Transverse colon (tissue), 4 donors: ENCODE measurements around the gene RPTOR. TPM values are rescaled to one million over a fixed set of nuclear protein-coding genes. Genes with fewer than 3 reads are reported as not detected.

Source experiments
- DNase-seq: peaks from one replicate; pipeline ENCODE4 v3.0.0-alpha.2; 2019
- H3K27ac ChIP-seq, 4 donors: fragments of 200-600 bp; sonication (generic); 2 replicates each; pipeline ENCODE4 v1.5.1; 2016 to 2018; ENCODE audit warnings: inconsistent platforms in 4 of 4
- H3K27me3 ChIP-seq: fragments of 200-600 bp; sonication (generic); 2 replicates; pipeline ENCODE4 v1.5.1; 2017; ENCODE audit warnings: inconsistent platforms
- H3K36me3 ChIP-seq, 4 donors: fragments of 200-600 bp; sonication (generic); 2 replicates each; pipeline ENCODE4 v1.5.1; 2017 to 2019; ENCODE audit warnings: inconsistent platforms in 4 of 4
- H3K4me1 ChIP-seq, 4 donors: fragments of 200-600 bp; sonication (generic); 2 replicates each; pipeline ENCODE4 v1.5.1; 2017 to 2020; ENCODE audit warnings: inconsistent platforms in 4 of 4
- H3K4me3 ChIP-seq, 4 donors: fragments of 200-600 bp; sonication (generic); 1 replicate in 1 of 4; 2 replicates in 3 of 4; pipeline versions ENCODE4 v1.5.1 to v1.6.1; 2017 to 2019; ENCODE audit warnings: inconsistent platforms in 4 of 4
- H3K9me3 ChIP-seq, 2 donors: fragments of 200-600 bp; sonication (generic); 2 replicates each; pipeline ENCODE4 v1.5.1; 2017 to 2019; ENCODE audit warnings: inconsistent platforms in 2 of 2
- CTCF ChIP-seq, 5 experiments: fragments of 200-600 bp in 3 of 5; fragments of 450-650 bp in 2 of 5; sonication (generic) in 3 of 5; IDR thresholded peaks; 1 replicate in 2 of 5; 2 replicates in 3 of 5; pipeline ENCODE4 v1.5.1; 2016 to 2017; ENCODE audit warnings: antibody characterized with exemption in 5 of 5, inconsistent platforms in 3 of 5, mild to moderate bottlenecking in 2 of 5, moderate library complexity in 1 of 5
- EP300 ChIP-seq: sonication (generic); formaldehyde crosslinking; IDR thresholded peaks from one replicate; pipeline ENCODE4 v1.6.1; 2017; ENCODE audit warnings: antibody characterized with exemption, low read depth
- POLR2A ChIP-seq: fragments of 450-650 bp; IDR thresholded peaks from one replicate; pipeline ENCODE4 v1.6.1; 2016; ENCODE audit warnings: antibody characterized with exemption, mild to moderate bottlenecking, moderate library complexity
- POLR2AphosphoS5 ChIP-seq, 3 donors: sonication (generic); formaldehyde crosslinking; IDR thresholded peaks; one replicate each; pipeline ENCODE4 v1.6.1; 2016; ENCODE audit warnings: antibody characterized with exemption in 3 of 3
- WGBS, 2 donors: methylation state at CpG; one replicate each; pipeline ENCODE4 v1.1.5; 2018; ENCODE audit warnings: low coverage in 1 of 2; 5-methylcytosine and 5-hydroxymethylcytosine counted together
- in situ Hi-C, 4 donors: fragments of 200-750 bp; cut with MboI; loops; one replicate each; pipeline versions ENCODE4 v1.15.0 to v1.15.1; 2017; ENCODE audit warnings: low sequenced_read_pairs in 3 of 4, low pct_ligation_motif_present in 1 of 4, low pct_unique_long_range_greater_than_20kb in 1 of 4
- intact Hi-C: fragments of 100-400 bp; cut with DNase I; formaldehyde crosslinking; loops from one replicate; pipeline ENCODE4 v1.15.1; 2023; ENCODE audit warnings: low total_unique reads
- total RNA-seq, 4 donors: library from RNA; depleted of rRNA; stranded (reverse); fragments of >200 nt; gene quantifications; one replicate each; pipeline ENCODE4 v1.1.0, GENCODE V29; 2016

Gene RPTOR
- total RNA-seq, 4 donors from 2014 or later, result 28.9 to 79.3 (median 48.0) TPM

- no peak for DNase-seq
- intact Hi-C loops (no loop called here), in situ Hi-C loops (no loop called here)
- Histone ChIP-seq H3K9me3 (no peaks in the 10 kb centered on the region), H3K4me1 (peaks cover 0 to 19% (median 3%) of the 10 kb centered on the region in 4 donors), H3K4me3 (no peak overlapping the region), H3K27me3 (no peaks in the 10 kb centered on the region), H3K36me3 (peaks cover 0 to 10% (median 0%) of the 10 kb centered on the region in 4 donors), H3K27ac (peak overlapping the region in 2 of 4 donors; percentile 25 to 76)
- WGBS, 2 donors, result 77 to 82% methylated on average over 3 to 6 of the region's 6 CpGs
- TF ChIP-seq POLR2AphosphoS5 (IDR thresholded peaks at IDR 0.05) (no peak), CTCF (IDR thresholded peaks at IDR 0.05) (no peak), POLR2A (no peak), EP300 (no peak)
Observed at GRCh38 chr17:80751946-80752581, 207.4 kb downstream of the RPTOR start.

GRCh38 chr17:80753685-80754345 lies 209.2 kb downstream of the RPTOR start:
- no peak for DNase-seq
- Histone ChIP-seq H3K4me3 (no peak overlapping the region), H3K27me3 (no peaks in the 10 kb centered on the region), H3K9me3 (no peaks in the 10 kb centered on the region), H3K27ac (peak overlapping the region in 1 of 4 donors; percentile 3), H3K36me3 (peaks cover 0 to 10% (median 0%) of the 10 kb centered on the region in 4 donors), H3K4me1 (peaks cover 0 to 20% (median 3%) of the 10 kb centered on the region in 4 donors)
- TF ChIP-seq POLR2A (no peak), POLR2AphosphoS5 (IDR thresholded peaks at IDR 0.05) (no peak), CTCF (IDR thresholded peaks at IDR 0.05) (no peak), EP300 (no peak)
- intact Hi-C loops, result no loop called here
- 79 to 80% methylated on average over 5 to 17 of the region's 17 CpGs for WGBS, 2 donors
- in situ Hi-C loops, result no loop called here

- TF ChIP-seq POLR2AphosphoS5 (IDR thresholded peaks at IDR 0.05) (no peak), CTCF (IDR thresholded peaks at IDR 0.05) (no peak), POLR2A (no peak), EP300 (no peak)
- Histone ChIP-seq H3K4me1 (peaks cover 0 to 28% (median 7%) of the 10 kb centered on the region in 4 donors), H3K27me3 (no peaks in the 10 kb centered on the region), H3K36me3 (peaks cover 0 to 10% (median 0%) of the 10 kb centered on the region in 4 donors), H3K9me3 (no peaks in the 10 kb centered on the region), H3K27ac (no peak overlapping the region), H3K4me3 (no peak overlapping the region)
- intact Hi-C loops, result no loop called here
- in situ Hi-C loops, result no loop called here
- WGBS, 2 donors, result 85 to 97% methylated on average over 5 to 9 of the region's 9 CpGs
- DNase-seq, result no peak
Observed at GRCh38 chr17:80754846-80755245, 210.2 kb downstream of the RPTOR start.

GRCh38 chr17:80755650-80756405 lies 211.2 kb downstream of the RPTOR start:
- no peak overlapping the region for H3K4me3 ChIP-seq
- H3K36me3 ChIP-seq, result peaks cover 0 to 10% (median 0%) of the 10 kb centered on the region in 4 donors
- no peak overlapping the region for H3K27ac ChIP-seq
- in situ Hi-C loops, result no loop called here
- 100% methylated on average over 5 of the region's 5 CpGs; no CpG with 5 or more reads in 1 of the 2 donors for WGBS, 2 donors
- no peak for DNase-seq
- peaks cover 6 to 33% (median 12%) of the 10 kb centered on the region in 4 donors for H3K4me1 ChIP-seq
- TF ChIP-seq POLR2A, result no peak
- no peak for TF ChIP-seq EP300
- no peak for TF ChIP-seq POLR2AphosphoS5 (IDR thresholded peaks at IDR 0.05)
- TF ChIP-seq CTCF (IDR thresholded peaks at IDR 0.05), result no peak
- H3K27me3 ChIP-seq, result no peaks in the 10 kb centered on the region
- intact Hi-C loops, result no loop called here
- no peaks in the 10 kb centered on the region for H3K9me3 ChIP-seq
